Spleen (tissue), 7 donors: ENCODE data around the gene DOK7.

ENCODE experiments used
- CTCF ChIP-seq, 11 experiments: fragments of 200-600 bp in 7 of 11; fragments of 450-650 bp in 4 of 11; sonication (generic) in 4 of 11; IDR thresholded peaks in 8 of 11; conservative IDR thresholded peaks in 3 of 11; 1 replicate in 7 of 11; 2 replicates in 4 of 11; pipeline versions ENCODE4 v1.4.0 to v1.8.0; 2016 to 2021; ENCODE audit warnings: antibody characterized with exemption in 11 of 11, inconsistent platforms in 4 of 11, mild to moderate bottlenecking in 1 of 11
- POLR2A ChIP-seq, 3 donors: fragments of 450-650 bp; IDR thresholded peaks; one replicate each; pipeline ENCODE4 v1.5.1; 2017; ENCODE audit warnings: antibody characterized with exemption in 3 of 3, mild to moderate bottlenecking in 1 of 3
- donor health status: DM: no; HTN: no; CAD: no; lungs with moderate emphysema.
- donor health status: DM: no; HTN: no; CAD: no.
- donor health status: DM: no; HTN: no; CAD: no.

- TF ChIP-seq CTCF (IDR thresholded peaks at IDR 0.05 in 8 of 11, conservative IDR thresholded peaks at IDR 0.05 in 3 of 11) = no peak
- TF ChIP-seq POLR2A (IDR thresholded peaks at IDR 0.05) = no peak
Measured at GRCh38 chr4:3445829-3446545, 17.1 kb upstream of the DOK7 start.
